Measurements from ENCODE around the gene WIPF2.
A peak's percentile ranks its signal among the peaks of the same experiment; 100 is the strongest.
"Not testable (repeated sequence)": the region's sequence is repeated elsewhere in the genome, so short reads cannot be mapped to it uniquely, and the experiment has no call there.

WIPF2 gene

GRCh38 chr17:40304552-40304863 lies 85.4 kb downstream of the WIPF2 start:
- H3K27ac Mint-ChIP-seq; H3K27me3 Mint-ChIP-seq; intact Hi-C loops (cut with micrococcal nuclease); H3K9me3 Mint-ChIP-seq; H3K36me3 Mint-ChIP-seq (ENCODE audit: low read depth); H3K4me3 Mint-ChIP-seq: not testable (repeated sequence)
- H3K4me1 Mint-ChIP-seq (ENCODE audit: low read depth): peaks cover 17% of the 10 kb centered on the region

GRCh38 chr17:40304866-40305265 lies 85.8 kb downstream of the WIPF2 start:
- H3K27me3 Mint-ChIP-seq; H3K9me3 Mint-ChIP-seq; H3K4me3 Mint-ChIP-seq; intact Hi-C loops (cut with micrococcal nuclease); H3K27ac Mint-ChIP-seq; H3K36me3 Mint-ChIP-seq (ENCODE audit: low read depth): not testable (repeated sequence)
- H3K4me1 Mint-ChIP-seq (ENCODE audit: low read depth): peaks cover 17% of the 10 kb centered on the region

GRCh38 chr17:40306395-40306794 lies 87.3 kb downstream of the WIPF2 start:
- Mint-ChIP-seq H3K9me3 (no peaks in the 10 kb centered on the region), H3K27ac (no peak overlapping the region), H3K4me3 (no peak overlapping the region), H3K36me3 (ENCODE audit: low read depth) (no peaks in the 10 kb centered on the region), H3K27me3 (no peaks in the 10 kb centered on the region), H3K4me1 (ENCODE audit: low read depth) (peaks cover 17% of the 10 kb centered on the region)
- intact Hi-C loops (cut with micrococcal nuclease): no loop called here

DNA sequence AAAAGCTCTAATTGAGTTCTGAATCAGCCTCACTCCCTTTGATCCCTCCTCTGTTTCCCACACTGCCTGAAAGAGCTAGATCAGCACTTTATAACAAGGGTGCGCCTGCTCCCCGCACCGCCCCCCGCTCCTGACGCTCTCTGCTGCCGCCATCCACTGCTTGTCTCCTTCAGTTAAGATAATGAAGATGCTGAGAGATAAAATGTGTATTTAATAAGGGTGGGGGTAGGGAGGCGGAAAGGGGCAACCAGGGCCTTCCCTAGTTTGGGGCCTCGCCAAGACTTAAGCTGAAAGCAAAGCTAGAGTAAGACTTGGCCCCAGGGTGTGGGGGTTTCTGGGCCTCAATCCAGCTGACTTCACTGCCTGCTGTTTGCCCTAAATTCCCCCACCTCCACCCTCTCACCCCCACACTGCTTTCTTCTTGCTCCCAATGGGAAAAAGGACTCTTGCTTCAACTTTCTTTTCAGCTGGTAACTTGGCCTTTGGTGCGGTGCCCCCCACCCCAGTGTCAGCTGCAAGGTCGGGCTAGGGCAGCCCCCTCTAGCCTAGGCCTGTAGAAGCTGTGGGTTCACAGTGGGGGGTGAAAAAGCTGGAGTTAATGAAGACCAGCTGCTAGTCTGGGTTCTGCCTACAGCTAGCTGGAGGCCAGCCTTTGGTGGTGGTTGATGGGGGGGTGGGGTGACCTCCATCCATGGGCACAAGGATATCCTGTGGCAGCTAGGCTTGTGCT lies 88.1 kb downstream of the WIPF2 start:
- intact Hi-C loops (cut with micrococcal nuclease): no loop called here
- peaks cover 17% of the 10 kb centered on the region for H3K4me1 Mint-ChIP-seq (ENCODE audit: low read depth)
- H3K9me3 Mint-ChIP-seq: no peaks in the 10 kb centered on the region
- no peak overlapping the region for H3K27ac Mint-ChIP-seq
- no peaks in the 10 kb centered on the region for H3K36me3 Mint-ChIP-seq (ENCODE audit: low read depth)
- no peaks in the 10 kb centered on the region for H3K27me3 Mint-ChIP-seq
- no peak overlapping the region for H3K4me3 Mint-ChIP-seq

- Mint-ChIP-seq H3K9me3 (no peaks in the 10 kb centered on the region), H3K4me3 (no peak overlapping the region), H3K4me1 (ENCODE audit: low read depth) (peaks cover 17% of the 10 kb centered on the region), H3K27me3 (no peaks in the 10 kb centered on the region), H3K36me3 (ENCODE audit: low read depth) (no peaks in the 10 kb centered on the region), H3K27ac (no peak overlapping the region)
- intact Hi-C loops (cut with micrococcal nuclease): no loop called here
Observed at GRCh38 chr17:40307740-40308239, 88.7 kb downstream of the WIPF2 start.

DNA sequence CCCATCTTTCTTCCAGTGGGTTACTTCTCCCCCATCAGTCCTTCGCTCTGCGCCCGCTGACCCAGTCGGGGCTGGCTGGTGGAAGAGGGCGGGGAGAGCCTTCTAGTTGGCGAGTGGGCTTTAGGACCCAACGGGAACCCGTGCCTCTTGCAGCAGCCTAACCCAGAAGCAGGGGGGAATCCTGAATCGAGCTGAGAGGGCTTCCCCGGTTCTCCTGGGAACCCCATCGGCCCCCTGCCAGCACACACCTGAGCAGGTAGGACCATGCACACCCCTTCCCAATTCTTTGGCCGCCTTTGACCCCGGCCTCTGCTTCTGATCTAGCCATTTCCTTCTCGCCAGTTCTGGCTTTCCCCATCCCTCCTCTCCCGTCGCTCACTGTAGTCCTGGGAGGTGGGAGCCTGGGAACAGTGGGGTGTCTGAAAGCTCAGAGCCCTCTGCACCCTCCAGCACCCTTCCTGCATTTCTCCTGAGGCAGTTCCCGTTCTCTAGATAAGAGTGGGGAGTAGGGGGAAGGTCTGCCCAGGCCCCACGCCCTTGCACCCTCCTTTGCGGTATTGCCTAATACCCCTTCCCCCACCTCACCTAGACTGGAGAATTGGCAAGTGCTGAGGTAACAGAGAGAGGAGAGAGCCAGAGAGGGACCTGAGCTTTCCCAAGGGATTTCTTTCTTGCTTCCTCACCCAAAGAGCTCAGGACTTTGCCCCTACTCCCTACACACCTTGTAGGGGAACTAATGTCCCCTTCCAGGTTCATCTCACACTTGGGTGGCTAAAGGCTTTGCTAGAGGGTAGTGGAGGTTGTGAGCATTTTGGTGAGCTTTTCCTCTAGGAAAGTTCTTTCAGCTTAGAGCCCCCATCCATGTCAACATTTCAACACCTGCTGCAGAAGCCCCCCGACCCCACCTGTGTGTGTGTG lies 90.2 kb downstream of the WIPF2 start, which contains the start of gene RARA:
Gene RARA, plus strand, starts transcription at position 150 of the 918 bp plus-strand sequence. CDS start 22,039 bp downstream, outside the sequence.
- H3K27ac Mint-ChIP-seq: no peak within 1 kb of the TSS
- no peaks in the 10 kb centered on the region for H3K9me3 Mint-ChIP-seq
- H3K27me3 Mint-ChIP-seq: peaks cover 3% of the 10 kb centered on the region
- no peak within 1 kb of the TSS for H3K4me3 Mint-ChIP-seq
- intact Hi-C loops (cut with micrococcal nuclease): no loop called here
- no peaks in the 10 kb centered on the region for H3K36me3 Mint-ChIP-seq (ENCODE audit: low read depth)
- H3K4me1 Mint-ChIP-seq (ENCODE audit: low read depth): peaks cover 5% of the 10 kb centered on the region

DNA sequence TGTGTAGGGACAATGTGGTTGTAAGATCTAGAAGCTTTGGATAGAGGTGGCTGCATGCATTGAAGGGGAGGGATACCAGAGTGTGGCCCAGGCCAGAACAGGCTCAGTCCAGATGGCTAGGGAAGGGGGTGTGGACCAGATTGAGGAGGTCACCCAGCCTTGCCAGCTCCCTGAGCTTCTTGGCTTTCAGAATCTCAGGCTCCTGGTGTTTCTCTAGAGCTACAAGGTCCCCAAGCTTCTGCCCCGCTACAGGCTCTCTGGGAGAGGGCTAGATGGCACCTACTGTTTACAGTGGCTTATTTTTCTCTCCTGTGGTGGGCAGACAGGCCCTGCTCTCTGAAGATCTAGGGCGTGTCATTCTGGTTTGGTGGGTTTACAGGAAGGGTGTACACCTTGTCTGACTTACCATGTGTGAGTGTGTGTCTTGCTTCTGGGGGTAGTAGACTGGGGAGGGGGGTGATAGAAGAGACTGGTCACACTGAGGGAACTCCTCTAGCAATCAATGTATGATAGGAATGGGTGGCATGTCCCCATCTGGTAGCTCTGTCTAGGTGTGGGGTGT lies 90.9 kb downstream of the WIPF2 start:
- peaks cover 11% of the 10 kb centered on the region for H3K4me1 Mint-ChIP-seq (ENCODE audit: low read depth)
- no peak overlapping the region for H3K27ac Mint-ChIP-seq
- peaks cover 3% of the 10 kb centered on the region for H3K27me3 Mint-ChIP-seq
- intact Hi-C loops (cut with micrococcal nuclease): no loop called here
- no peaks in the 10 kb centered on the region for H3K9me3 Mint-ChIP-seq
- H3K4me3 Mint-ChIP-seq: no peak overlapping the region
- no peaks in the 10 kb centered on the region for H3K36me3 Mint-ChIP-seq (ENCODE audit: low read depth)

- Mint-ChIP-seq H3K36me3 (ENCODE audit: low read depth) (no peaks in the 10 kb centered on the region), H3K4me1 (ENCODE audit: low read depth) (peaks cover 19% of the 10 kb centered on the region), H3K27me3 (peaks cover 3% of the 10 kb centered on the region), H3K27ac (peak overlapping the region; percentile 71), H3K9me3 (no peaks in the 10 kb centered on the region), H3K4me3 (no peak overlapping the region)
- intact Hi-C loops (cut with micrococcal nuclease): no loop called here
Observed at GRCh38 chr17:40310882-40311391, 91.8 kb downstream of the WIPF2 start.

- Mint-ChIP-seq H3K27me3 (peaks cover 4% of the 10 kb centered on the region), H3K9me3 (no peaks in the 10 kb centered on the region), H3K4me3 (peak overlapping the region; percentile 13), H3K36me3 (ENCODE audit: low read depth) (no peaks in the 10 kb centered on the region), H3K27ac (peak overlapping the region; percentile 71), H3K4me1 (ENCODE audit: low read depth) (peaks cover 25% of the 10 kb centered on the region)
- intact Hi-C loops (cut with micrococcal nuclease): no loop called here
Observed at GRCh38 chr17:40311575-40311974, 92.5 kb downstream of the WIPF2 start.

DNA sequence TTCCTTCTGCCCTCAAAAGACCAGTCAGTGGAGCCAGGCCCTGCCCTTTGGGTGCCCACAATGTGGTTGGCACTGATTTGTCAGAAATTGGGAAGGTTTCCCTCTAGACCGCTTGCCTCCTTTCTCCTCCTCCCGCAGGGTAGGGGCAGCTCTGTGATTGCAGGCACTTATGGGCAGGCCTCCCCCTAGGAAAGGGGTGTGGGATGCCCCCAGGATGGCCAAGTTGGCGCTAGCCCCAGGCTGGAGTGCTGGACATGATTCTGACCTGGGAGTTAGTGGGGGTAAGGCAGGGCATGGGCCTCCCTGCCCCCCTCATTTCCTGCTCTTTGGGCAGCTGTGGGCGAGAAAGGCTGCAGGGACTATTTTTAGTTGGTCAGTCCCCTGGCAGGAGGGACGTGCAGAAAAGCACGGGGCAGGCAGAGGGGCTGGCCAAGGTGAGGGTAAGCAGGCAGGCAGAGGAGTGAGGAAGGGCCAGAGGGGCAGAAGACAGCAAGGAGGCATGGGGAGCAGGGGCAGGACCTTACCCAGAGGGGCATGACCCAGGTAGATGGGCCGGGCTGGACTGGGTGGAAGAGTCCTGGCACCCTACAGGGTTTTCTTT lies 93.1 kb downstream of the WIPF2 start:
- no peaks in the 10 kb centered on the region for H3K9me3 Mint-ChIP-seq
- no peaks in the 10 kb centered on the region for H3K36me3 Mint-ChIP-seq (ENCODE audit: low read depth)
- H3K4me3 Mint-ChIP-seq: peak overlapping the region; percentile 11
- H3K27ac Mint-ChIP-seq: peak overlapping the region; percentile 71
- intact Hi-C loops (cut with micrococcal nuclease): no loop called here
- peaks cover 32% of the 10 kb centered on the region for H3K4me1 Mint-ChIP-seq (ENCODE audit: low read depth)
- peaks cover 4% of the 10 kb centered on the region for H3K27me3 Mint-ChIP-seq

DNA sequence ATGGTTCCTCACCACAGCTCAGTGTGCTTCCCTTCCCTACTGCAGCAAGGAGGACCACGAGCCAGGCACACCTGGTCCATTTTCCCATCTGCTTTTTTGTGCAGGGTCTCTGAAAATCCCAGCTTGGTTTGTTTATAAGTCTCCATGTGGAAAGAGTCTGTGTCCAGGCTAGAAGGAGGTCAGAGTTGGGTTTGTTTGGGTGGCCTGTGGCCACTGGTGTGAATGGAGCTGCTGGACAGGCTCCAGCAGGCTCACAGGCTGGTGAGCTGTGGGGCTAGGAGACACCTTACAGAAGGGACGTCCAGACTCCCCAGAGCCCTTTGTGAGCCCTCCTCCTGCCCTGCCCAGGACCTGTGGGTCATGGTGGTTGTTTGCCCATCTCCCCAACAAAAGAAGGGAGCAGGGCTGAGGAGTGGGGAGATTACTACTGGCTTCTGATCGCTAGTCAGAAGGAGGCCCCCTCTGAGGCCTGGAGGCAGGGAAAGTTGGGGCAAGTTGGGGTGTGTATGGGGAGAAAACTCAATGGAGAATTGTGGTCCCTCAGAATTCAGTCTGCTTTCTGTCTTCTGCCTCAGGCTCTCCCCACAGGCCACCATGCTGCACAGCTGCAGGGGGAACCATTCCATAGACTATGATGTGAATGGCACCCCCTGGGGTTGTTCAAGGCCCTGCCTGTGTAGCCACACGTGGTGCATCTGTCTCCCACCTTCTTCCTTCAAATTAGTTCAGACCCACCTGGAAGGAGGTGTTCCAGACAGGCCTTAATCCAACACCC lies 94.0 kb downstream of the WIPF2 start:
- Mint-ChIP-seq H3K36me3 (ENCODE audit: low read depth) (peaks cover 4% of the 10 kb centered on the region), H3K9me3 (no peaks in the 10 kb centered on the region), H3K27ac (peak overlapping the region; percentile 71), H3K27me3 (peaks cover 4% of the 10 kb centered on the region), H3K4me3 (no peak overlapping the region), H3K4me1 (ENCODE audit: low read depth) (peaks cover 40% of the 10 kb centered on the region)
- intact Hi-C loops (cut with micrococcal nuclease): no loop called here

DNA sequence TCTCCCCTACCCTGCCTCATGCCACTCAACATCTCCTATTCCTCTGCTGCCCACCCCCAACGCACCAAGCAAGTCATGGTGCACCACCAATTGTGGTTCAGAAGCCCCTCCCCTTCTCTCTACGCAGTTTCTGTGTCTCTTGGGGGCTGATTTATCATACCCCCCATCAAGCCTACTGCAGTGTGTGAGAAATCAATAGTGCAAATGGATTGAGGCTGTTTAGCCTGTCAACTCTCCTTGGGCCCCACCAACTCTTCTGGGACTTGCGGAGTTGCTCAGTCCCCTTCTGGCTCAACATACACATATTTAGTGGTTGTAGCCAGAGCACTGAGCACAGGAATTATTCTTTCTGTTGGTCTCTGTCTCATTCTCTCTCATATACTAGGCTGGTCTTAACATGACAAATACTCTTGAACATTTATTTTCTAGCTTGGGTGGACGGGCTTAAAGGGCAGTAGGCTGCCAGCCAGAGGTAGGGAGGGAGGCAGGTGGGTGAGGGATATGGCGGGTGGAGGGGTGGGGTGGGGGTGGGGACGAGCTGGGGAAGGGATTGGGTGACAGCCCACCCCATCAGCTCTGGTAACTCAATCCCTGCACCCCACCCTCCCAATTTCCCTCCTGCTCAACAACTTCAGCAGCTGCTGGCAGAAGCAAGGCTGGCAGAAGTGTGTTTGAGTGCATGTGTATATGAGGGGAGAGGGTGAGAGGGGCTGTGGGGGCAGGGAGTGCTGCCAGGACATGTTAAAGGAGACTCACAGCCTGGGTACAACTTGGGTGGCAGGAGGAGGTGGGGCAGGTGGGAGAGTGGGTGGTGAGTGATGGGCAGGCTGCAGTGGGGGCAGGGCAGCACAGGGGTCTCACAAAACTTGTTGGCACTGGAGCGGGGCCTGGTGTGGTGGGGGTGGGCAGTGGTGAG lies 94.8 kb downstream of the WIPF2 start:
- H3K4me1 Mint-ChIP-seq (ENCODE audit: low read depth): peaks cover 47% of the 10 kb centered on the region
- H3K27me3 Mint-ChIP-seq: peaks cover 4% of the 10 kb centered on the region
- H3K36me3 Mint-ChIP-seq (ENCODE audit: low read depth): peaks cover 12% of the 10 kb centered on the region
- peak overlapping the region; percentile 43 for H3K27ac Mint-ChIP-seq
- intact Hi-C loops (cut with micrococcal nuclease): no loop called here
- no peaks in the 10 kb centered on the region for H3K9me3 Mint-ChIP-seq
- no peak overlapping the region for H3K4me3 Mint-ChIP-seq
